Measurements from ENCODE around the gene MOV10.

GRCh38 chr1:112687361-112687760 is 12.9 kb downstream of the MOV10 start:
- no peak for TF ChIP-seq CTCF (IDR thresholded peaks at IDR 0.05)
- TF ChIP-seq POLR2AphosphoS5 (IDR thresholded peaks at IDR 0.05) = no peak
